ENCODE results near the gene BAHD1.

DNA sequence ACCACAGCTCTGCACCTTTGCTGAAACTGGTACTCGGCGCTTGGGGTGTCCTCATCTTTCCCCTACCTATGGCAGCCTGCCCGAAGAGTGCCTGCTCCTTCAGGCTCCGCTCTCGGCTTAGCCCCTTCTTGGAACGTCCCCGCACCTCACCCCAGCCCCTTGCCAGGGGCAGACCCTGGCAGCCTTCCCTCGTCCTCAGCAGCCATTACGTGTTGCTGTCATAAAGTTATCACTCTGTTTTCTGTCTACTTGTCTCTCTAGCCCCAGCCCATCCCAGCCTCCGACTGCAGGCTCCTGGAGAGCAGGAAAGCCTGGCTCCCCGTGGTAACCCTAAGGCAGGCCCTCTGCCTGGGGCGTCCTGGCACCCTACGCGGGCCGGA is 5.1 kb upstream of the BAHD1 start:
- TF ChIP-seq EP300 (IDR thresholded peaks at IDR 0.05) (no peak), POLR2A (IDR thresholded peaks at IDR 0.05) (no peak)
- TF ChIP-seq, protein P1, sequence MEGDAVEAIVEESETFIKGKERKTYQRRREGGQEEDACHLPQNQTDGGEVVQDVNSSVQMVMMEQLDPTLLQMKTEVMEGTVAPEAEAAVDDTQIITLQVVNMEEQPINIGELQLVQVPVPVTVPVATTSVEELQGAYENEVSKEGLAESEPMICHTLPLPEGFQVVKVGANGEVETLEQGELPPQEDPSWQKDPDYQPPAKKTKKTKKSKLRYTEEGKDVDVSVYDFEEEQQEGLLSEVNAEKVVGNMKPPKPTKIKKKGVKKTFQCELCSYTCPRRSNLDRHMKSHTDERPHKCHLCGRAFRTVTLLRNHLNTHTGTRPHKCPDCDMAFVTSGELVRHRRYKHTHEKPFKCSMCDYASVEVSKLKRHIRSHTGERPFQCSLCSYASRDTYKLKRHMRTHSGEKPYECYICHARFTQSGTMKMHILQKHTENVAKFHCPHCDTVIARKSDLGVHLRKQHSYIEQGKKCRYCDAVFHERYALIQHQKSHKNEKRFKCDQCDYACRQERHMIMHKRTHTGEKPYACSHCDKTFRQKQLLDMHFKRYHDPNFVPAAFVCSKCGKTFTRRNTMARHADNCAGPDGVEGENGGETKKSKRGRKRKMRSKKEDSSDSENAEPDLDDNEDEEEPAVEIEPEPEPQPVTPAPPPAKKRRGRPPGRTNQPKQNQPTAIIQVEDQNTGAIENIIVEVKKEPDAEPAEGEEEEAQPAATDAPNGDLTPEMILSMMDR (IDR thresholded peaks at IDR 0.05) = no peak
